Left forelimb (tissue), 1 donor: ENCODE results near the gene SMC2.
A peak's percentile ranks its signal among the peaks of the same experiment; 100 is the strongest.

Experiments used
- DNase-seq: peaks from one replicate; pipeline ENCODE4 v3.0.0-alpha.2; 2018; ENCODE audit warnings: low spot score

SMC2 gene

DNA sequence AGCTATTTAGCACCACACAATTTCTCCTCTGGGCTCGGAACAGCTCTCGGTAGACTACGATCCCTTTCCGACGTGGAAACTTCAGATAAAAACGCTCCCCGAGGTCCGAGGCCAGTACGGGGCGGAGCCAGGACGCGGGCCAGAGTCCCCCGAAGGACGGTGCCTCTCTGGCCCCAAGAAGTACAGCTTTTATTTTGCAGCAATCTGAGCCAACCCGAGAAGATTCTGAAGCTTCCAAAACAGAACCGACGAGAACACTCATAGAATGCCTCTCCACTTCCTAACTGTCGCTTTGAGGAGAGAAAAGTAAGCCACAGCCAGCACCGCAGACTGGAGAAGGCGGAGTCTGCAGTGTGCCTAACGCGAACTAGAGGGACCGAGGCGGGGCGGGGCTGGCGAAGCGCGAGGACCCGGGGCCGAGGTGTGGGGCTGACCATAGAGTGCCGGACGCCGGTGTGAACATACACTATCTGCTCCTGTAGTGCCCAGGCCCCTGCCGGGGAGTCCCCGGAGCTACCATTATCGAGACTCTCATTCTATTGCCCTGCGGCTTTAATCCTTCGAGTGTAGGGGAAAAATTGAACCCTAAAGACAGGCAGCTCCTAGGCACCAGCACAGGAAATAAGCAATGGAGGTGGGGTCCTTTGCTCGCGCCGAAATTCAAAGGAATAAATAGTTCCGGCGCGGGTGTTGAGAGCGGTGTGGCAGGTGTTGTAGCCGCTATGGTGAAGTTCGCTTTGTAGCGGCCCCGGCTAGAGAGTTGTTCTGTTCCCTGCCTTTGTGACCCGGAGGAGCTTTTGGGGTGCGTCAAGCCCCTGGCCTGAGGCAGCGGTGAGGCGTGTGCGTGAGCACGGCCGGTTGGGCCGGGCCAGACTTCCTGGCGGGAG, at the start of gene SMC2:
SMC2 (plus strand) TSS at position 663 of the 887 bp plus-strand sequence. CDS start 1,076 bp downstream, outside the sequence.
- DNase-seq: peak; percentile 97

- no peak for DNase-seq
These were observed 25.6 kb upstream of the SMC2 start for GRCh38 chr9:104068546-104068945.

DNA sequence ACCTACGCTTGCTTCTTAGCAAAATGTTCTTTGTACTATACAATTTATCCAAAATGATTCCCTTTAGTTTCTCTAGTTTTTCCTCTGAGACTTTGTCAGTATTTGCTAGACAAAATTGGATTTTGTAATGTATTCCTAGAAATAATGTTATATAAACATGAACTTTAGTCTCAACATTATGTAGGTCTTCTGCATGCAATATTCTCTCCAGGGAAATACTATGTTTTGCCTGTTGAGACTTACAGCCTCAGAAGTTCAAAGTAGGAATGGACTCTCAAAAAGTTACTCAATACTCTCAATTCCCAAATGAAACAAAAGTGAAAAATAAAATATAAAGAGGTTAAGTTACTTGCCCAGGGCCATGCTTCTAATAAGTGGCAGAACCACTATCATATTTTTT, 24.8 kb upstream of the SMC2 start:
- DNase-seq: no peak

DNA sequence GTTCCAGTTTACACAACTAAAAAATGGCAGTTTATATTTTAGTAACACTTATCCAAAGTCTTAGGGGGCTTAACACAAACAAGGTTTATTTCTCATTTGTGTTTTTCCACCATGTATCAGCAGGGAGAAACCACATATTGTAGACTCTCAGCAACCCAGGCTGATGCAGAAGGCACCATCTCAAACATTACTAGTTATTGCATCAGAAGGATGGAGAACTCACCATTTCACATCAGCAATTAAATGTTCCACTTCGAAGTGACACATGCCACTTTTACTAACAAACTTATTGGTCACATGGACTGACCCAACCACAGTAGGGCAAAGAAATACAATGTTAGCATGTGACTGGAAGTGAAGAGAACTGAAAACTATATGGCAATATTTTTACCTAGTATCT, 22.5 kb upstream of the SMC2 start:
- DNase-seq: no peak

GRCh38 chr9:104073098-104073769, 20.9 kb upstream of the SMC2 start:
- no peak for DNase-seq

- DNase-seq: no peak
These were observed 20.4 kb upstream of the SMC2 start for GRCh38 chr9:104073770-104074133.

- DNase-seq: no peak
These were observed 19.2 kb upstream of the SMC2 start for GRCh38 chr9:104074876-104075275.

DNA sequence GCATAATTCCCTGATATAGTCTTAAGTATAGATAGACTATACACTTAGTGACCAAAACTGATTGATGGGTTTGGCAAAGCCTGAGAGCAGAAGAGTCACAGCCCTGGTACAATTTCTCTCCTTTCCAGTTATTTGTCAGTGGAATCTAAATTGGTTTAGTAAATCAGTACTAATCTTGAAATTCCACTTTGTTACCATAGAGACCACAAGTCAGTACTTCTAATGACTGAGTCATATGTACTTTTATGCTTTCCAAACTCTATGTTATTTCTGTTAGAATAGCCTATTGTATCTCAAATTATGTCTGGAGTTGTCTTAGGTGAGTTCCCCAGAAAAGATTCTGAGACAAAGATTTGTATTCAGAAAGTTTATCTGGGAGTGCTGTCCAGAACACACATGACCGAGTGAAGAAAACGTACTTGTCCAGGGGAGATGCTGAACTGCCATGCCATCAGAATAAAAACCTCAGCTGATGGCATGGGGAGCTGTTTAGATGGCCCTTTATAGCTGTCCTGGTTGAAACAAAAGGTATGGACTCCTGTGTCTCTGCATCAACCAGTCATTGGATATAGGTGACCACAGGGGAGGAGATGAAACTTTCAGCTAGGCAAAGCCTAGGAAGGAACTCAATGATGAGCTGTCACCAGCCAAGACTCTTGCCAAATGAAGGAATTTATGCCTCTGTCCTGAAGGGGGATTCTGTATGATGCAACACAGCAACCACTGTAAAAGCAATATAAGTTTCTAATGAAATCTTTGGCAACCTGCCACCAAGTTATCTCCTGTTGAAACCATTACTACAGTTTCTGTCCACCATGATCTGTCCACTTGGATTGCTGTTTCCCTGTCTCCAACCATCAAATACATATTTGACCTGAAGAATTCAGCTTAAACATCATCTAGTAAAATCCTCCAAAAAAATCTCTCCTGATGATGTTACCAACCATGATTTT, 18.0 kb upstream of the SMC2 start:
- no peak for DNase-seq

GRCh38 chr9:104078596-104078995, 15.5 kb upstream of the SMC2 start:
- DNase-seq: no peak

- DNase-seq: no peak
These were observed 13.1 kb upstream of the SMC2 start for GRCh38 chr9:104080983-104081382.

DNA sequence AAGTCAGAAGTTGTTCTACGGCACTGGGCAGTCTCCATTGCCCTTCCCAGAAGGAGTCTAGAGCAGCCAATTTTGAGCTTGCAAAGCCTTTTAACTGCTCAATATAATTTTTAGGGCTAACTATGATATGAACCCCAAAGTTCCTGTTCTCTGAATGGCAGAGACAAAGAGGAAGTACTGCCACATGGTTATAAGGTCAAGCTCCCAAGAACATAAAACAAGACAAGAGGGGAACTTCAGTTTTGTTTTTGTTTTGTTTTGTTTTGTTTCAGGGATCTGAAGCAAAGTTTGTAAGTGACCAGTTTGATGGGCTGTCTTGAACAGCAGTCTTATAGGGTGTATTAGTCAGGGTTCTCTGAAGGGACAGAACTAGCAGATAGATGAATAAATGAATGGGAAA, 11.9 kb upstream of the SMC2 start:
- no peak for DNase-seq

DNA sequence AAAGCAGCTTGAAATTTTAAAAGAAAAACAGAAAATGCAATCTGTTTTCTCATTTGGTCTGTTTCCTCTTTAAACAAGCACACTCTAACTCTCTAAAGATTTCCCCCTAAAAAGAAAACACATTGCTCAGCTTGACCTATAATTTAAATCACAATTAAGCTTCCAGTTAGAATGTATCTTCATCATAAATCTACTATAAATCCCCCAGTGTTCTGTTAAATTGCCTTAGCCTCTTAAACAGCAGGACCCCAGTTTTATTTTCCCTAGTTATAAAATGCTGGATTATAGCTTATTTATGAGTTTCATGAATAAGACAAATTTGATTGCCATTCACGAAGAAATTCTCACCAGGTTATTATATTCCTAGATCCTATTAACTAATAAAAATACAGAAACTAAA, 8.6 kb upstream of the SMC2 start:
- no peak for DNase-seq

GRCh38 chr9:104087894-104088293, 6.2 kb upstream of the SMC2 start:
- DNase-seq: no peak

DNA sequence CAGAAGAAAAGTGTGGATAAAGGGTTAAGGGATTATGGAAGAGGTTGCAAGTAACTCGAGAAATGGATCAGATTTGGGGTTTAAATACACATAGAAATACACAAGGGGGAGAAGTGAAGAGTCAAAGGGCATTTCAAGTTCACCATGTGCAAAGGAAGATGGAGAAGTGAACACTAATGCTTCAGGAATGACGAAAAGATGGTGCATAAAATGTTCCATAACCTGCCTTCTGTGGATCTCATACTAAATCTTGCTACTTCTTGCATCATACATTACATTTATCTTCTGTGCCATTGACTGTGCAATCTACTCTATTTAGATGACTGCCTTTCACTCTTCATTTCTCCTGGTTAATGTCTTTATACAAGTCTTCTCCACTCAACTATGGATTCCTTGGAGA, 5.7 kb upstream of the SMC2 start:
- DNase-seq: no peak

- DNase-seq: no peak
These were observed 3.5 kb upstream of the SMC2 start for GRCh38 chr9:104090578-104090977.

DNA sequence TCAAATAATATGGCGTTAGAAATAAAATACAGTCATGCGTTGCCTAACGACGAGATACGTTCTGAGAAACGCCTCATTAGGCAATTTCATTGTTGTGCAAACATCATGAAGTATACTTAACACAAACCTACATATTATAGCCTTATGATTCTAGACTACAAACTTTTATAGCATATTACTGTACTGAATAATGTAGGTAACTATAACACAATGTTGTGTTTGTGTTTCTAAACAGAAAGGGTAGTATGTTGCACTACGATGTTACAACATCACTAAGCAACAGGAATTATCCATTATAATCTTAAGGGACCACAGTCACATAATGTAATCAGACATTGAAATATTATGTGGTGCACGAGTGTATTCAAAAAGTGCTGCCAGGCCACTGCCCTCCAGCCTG, 3.0 kb upstream of the SMC2 start:
- DNase-seq: no peak

DNA sequence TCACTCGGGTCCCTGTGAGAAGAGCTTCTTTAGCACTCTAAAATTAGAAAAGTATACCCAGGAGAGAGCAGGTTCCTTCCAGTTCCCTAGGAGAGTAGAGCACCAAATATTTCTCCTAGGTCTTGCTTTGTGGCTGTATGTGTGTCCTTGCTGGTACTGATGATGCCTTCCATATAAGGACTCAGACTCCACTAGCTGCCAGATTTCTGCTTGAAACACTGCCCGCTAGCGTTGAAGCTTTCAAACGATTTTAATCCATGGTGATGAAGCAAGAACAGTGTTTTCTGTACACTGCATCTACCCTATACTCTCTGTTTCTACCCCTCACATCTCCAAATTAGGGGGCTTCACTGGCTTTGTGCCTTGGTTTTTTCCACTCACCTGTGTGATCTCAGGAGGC, 2.4 kb upstream of the SMC2 start:
- no peak for DNase-seq

GRCh38 chr9:104092192-104092591, 1.9 kb upstream of the SMC2 start:
- no peak for DNase-seq

GRCh38 chr9:104092875-104093600, 1.1 kb upstream of the SMC2 start:
- DNase-seq: no peak

GRCh38 chr9:104094534-104095015, 466 bp downstream of the SMC2 start:
- DNase-seq: no peak

GRCh38 chr9:104099630-104100029, 5.5 kb downstream of the SMC2 start:
- no peak for DNase-seq

DNA sequence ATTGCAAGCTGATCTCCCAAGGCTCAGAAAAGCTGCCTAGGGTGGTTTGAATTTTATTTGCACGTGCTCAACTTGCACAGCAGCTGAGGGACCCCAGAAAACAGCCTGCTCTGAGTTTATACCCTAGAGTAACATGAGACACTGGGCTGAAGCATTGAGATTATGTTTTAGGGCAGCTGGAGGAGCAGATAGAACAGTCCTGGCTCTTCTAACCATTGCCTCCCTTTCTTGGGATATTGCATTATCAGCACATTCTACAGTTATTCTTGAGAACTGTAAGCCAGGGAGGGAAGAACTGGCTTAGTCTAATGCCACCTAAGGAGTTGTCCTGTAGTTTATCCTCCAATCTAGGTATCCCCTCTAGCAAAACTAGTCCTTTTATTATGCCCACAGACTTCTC, 10.3 kb downstream of the SMC2 start:
- no peak for DNase-seq
